Measurements from ENCODE around the gene PRKG1.
"Not testable (repeated sequence)": the region's sequence is repeated elsewhere in the genome, so short reads cannot be mapped to it uniquely, and the experiment has no call there.

The PRKG1 gene

GRCh38 chr10:51270936-51271530 is 196.7 kb downstream of the PRKG1 start:
- no peak for DNase-seq (ENCODE audit: low read depth)

- not testable (repeated sequence) for DNase-seq (ENCODE audit: low read depth)
Measured at GRCh38 chr10:51272099-51272498, 197.8 kb downstream of the PRKG1 start.

GRCh38 chr10:51272555-51272954 is 198.3 kb downstream of the PRKG1 start:
- DNase-seq (ENCODE audit: low read depth), result no peak

- no peak for DNase-seq (ENCODE audit: low read depth)
Measured at GRCh38 chr10:51273574-51273973, 199.3 kb downstream of the PRKG1 start.

- not testable (repeated sequence) for DNase-seq (ENCODE audit: low read depth)
Measured at GRCh38 chr10:51276097-51276496, 201.8 kb downstream of the PRKG1 start.

- DNase-seq (ENCODE audit: low read depth), result not testable (repeated sequence)
Measured at GRCh38 chr10:51281387-51281786, 207.1 kb downstream of the PRKG1 start.

GRCh38 chr10:51285601-51286000 is 211.3 kb downstream of the PRKG1 start:
- DNase-seq (ENCODE audit: low read depth), result no peak

- no peak for DNase-seq (ENCODE audit: low read depth)
Measured at GRCh38 chr10:51288511-51288910, 214.2 kb downstream of the PRKG1 start.

GRCh38 chr10:51289519-51289918 is 215.2 kb downstream of the PRKG1 start:
- DNase-seq (ENCODE audit: low read depth), result no peak

GRCh38 chr10:51291961-51292360 is 217.7 kb downstream of the PRKG1 start:
- DNase-seq (ENCODE audit: low read depth), result no peak

- no peak for DNase-seq (ENCODE audit: low read depth)
Measured at GRCh38 chr10:51297438-51297837, 223.2 kb downstream of the PRKG1 start.

- DNase-seq (ENCODE audit: low read depth), result no peak
Measured at GRCh38 chr10:51300617-51301304, 226.5 kb downstream of the PRKG1 start.

GRCh38 chr10:51301644-51302043 is 227.4 kb downstream of the PRKG1 start:
- no peak for DNase-seq (ENCODE audit: low read depth)

- no peak for DNase-seq (ENCODE audit: low read depth)
Measured at GRCh38 chr10:51302316-51302715, 228.0 kb downstream of the PRKG1 start.

GRCh38 chr10:51308116-51308515 is 233.8 kb downstream of the PRKG1 start:
- DNase-seq (ENCODE audit: low read depth), result no peak

GRCh38 chr10:51311228-51311627 is 236.9 kb downstream of the PRKG1 start:
- no peak for DNase-seq (ENCODE audit: low read depth)

GRCh38 chr10:51312817-51313216 is 238.5 kb downstream of the PRKG1 start:
- no peak for DNase-seq (ENCODE audit: low read depth)

- DNase-seq (ENCODE audit: low read depth), result no peak
Measured at GRCh38 chr10:51313251-51313650, 239.0 kb downstream of the PRKG1 start.

GRCh38 chr10:51313773-51314478 is 239.6 kb downstream of the PRKG1 start:
- DNase-seq (ENCODE audit: low read depth), result no peak

GRCh38 chr10:51314481-51314880 is 240.2 kb downstream of the PRKG1 start:
- no peak for DNase-seq (ENCODE audit: low read depth)

- no peak for DNase-seq (ENCODE audit: low read depth)
Measured at GRCh38 chr10:51318399-51319172, 244.3 kb downstream of the PRKG1 start.

GRCh38 chr10:51319173-51319435 is 244.8 kb downstream of the PRKG1 start:
- no peak for DNase-seq (ENCODE audit: low read depth)

GRCh38 chr10:51321300-51321699 is 247.0 kb downstream of the PRKG1 start:
- DNase-seq (ENCODE audit: low read depth), result no peak

Data from T-helper 22 cell (primary cell).